K562 (cell line): ENCODE measurements around the gene GGPS1. TPM values are rescaled to one million over a fixed set of nuclear protein-coding genes. Genes with fewer than 3 reads are reported as not detected.

Experiments used
- ATAC-seq: fragments of 200-7000 bp; cut with Tn5 transposase; 3 replicates; pipeline ENCODE4 v1.9.1; 2020; ENCODE audit warnings: moderate library complexity
- BruUV-seq: library from RNA; stranded (reverse); fragments of 400-500 nt; replicated peaks from 2 replicates; lab custom pipeline; 2021; lab: Mats Ljungman, UMichigan
- CTCF ChIA-PET: fragments of 300-600 bp; formaldehyde crosslinking; extraction: SDS; loops from one replicate; lab custom pipeline; 2021; ENCODE audit warnings: low intra/inter-chr PET ratio; lab: Yijun Ruan, JAX
- POLR2A ChIA-PET: fragments of 300-600, 350-650 bp; sonication (Branson Sonifier 250); formaldehyde crosslinking; extraction: SDS; loops from one replicate; lab custom pipeline; 2021; ENCODE audit warnings: antibody characterized with exemption, inconsistent platforms; lab: Yijun Ruan, JAX
- DNase-seq, 4 experiments: peaks; one replicate each; pipeline versions ENCODE4 v3.0.0 to v3.0.0-alpha.2; 2011 to 2018; ENCODE audit warnings: low spot score in 3 of 4, mixed read lengths in 3 of 4; ENCODE audit errors: extremely low read depth in 1 of 4
- FAIRE-seq: peaks from 2 replicates; lab custom pipeline; 2011; peaks lifted over from hg19 to GRCh38; lab: Jason Lieb, UNC
- H2AFZ ChIP-seq: 2 replicates; pipeline ENCODE4 v1.6.0; 2011; ENCODE audit warnings: low read depth, low read length, control low read depth, inconsistent platforms
- H3K27ac ChIP-seq: fragments of 200-600 bp; 3 replicates; pipeline ENCODE4 v1.8.0; 2011; ENCODE audit warnings: low read depth, mild to moderate bottlenecking, control low read depth, inconsistent platforms, low read length, moderate library complexity, mixed read lengths; ENCODE audit errors: extremely low read depth
- H3K27me3 ChIP-seq, 2 experiments: fragments of 300-600 bp in 1 of 2; 2 replicates in 1 of 2; 3 replicates in 1 of 2; pipeline versions ENCODE4 v1.6.0 to v1.8.0; 2011; ENCODE audit warnings: inconsistent platforms in 2 of 2, low read length in 2 of 2, mild to moderate bottlenecking in 1 of 2, mixed read lengths in 1 of 2, moderate library complexity in 1 of 2; ENCODE audit not compliant: control insufficient read depth in 2 of 2, insufficient read depth in 2 of 2
- H3K36me3 ChIP-seq: fragments of 300-600 bp; 3 replicates; pipeline ENCODE4 v1.8.0; 2011; ENCODE audit warnings: mild to moderate bottlenecking, low read length, inconsistent platforms; ENCODE audit not compliant: control insufficient read depth, insufficient read depth
- H3K4me1 ChIP-seq, 2 experiments: fragments of 200-600 bp in 1 of 2; replicated peaks in 1 of 2; 2 replicates in 1 of 2; 3 replicates in 1 of 2; pipeline versions ENCODE4 v1.5.1 to v1.8.0; 2011; ENCODE audit warnings: inconsistent platforms in 2 of 2, low read length in 2 of 2, mild to moderate bottlenecking in 1 of 2, mixed read lengths in 1 of 2, moderate library complexity in 1 of 2; ENCODE audit not compliant: control insufficient read depth in 2 of 2, insufficient read depth in 2 of 2
- H3K4me2 ChIP-seq: 2 replicates; pipeline ENCODE4 v1.6.1; 2011; ENCODE audit warnings: low read length, control low read depth, inconsistent platforms, mixed read lengths; ENCODE audit not compliant: insufficient read depth
- H3K4me3 ChIP-seq: fragments of 200-600 bp; sonication (generic), shearing (Covaris generic); 2 replicates; pipeline ENCODE4 v1.5.1; 2016; ENCODE audit warnings: control low read depth, inconsistent platforms
- H3K79me2 ChIP-seq: fragments of 200-600 bp; 3 replicates; pipeline ENCODE4 v1.8.0; 2011; ENCODE audit warnings: low read length, inconsistent platforms; ENCODE audit not compliant: control insufficient read depth, insufficient read depth
- H3K9ac ChIP-seq, 2 experiments: 2 replicates each; pipeline versions ENCODE4 v1.6.0 to v1.6.1; 2011; ENCODE audit warnings: low read depth in 2 of 2, low read length in 2 of 2, control low read depth in 1 of 2, inconsistent platforms in 1 of 2, mild to moderate bottlenecking in 1 of 2, mixed read lengths in 1 of 2; ENCODE audit not compliant: insufficient read depth in 1 of 2
- H3K9me1 ChIP-seq: one replicate; pipeline ENCODE4 v1.6.0; 2011; ENCODE audit warnings: inconsistent platforms, mild to moderate bottlenecking, low read length, moderate library complexity; ENCODE audit not compliant: control insufficient read depth, insufficient read depth
- H3K9me3 ChIP-seq: replicated peaks from 2 replicates; pipeline ENCODE4 v1.5.1; 2011; ENCODE audit warnings: low read depth, low read length, inconsistent platforms; ENCODE audit not compliant: control insufficient read depth, insufficient read depth
- H4K20me1 ChIP-seq: replicated peaks from 2 replicates; pipeline ENCODE4 v1.6.1; 2011; ENCODE audit warnings: low read length, inconsistent platforms, mixed read lengths; ENCODE audit not compliant: control insufficient read depth, insufficient read depth
- STAT5A ChIP-seq: IDR thresholded peaks from 2 replicates; pipeline ENCODE4 v1.6.1; 2012; ENCODE audit warnings: low read length, inconsistent platforms, borderline replicate concordance
- WHSC1 ChIP-seq: IDR thresholded peaks from one replicate; pipeline ENCODE4 v1.6.1; 2012; ENCODE audit warnings: low read length, control low read depth, inconsistent platforms
- ZNF311 ChIP-seq: fragments of 250-450 bp; sonication (Bioruptor Pico); IDR thresholded peaks from 2 replicates; pipeline ENCODE4 v1.4.0; 2020; ENCODE audit warnings: mild to moderate bottlenecking, moderate library complexity
- WGBS: fragments of 100-300 bp; shearing (Covaris generic); methylation state at CpG from one replicate; pipeline ENCODE4 v1.1.6; 2016; ENCODE audit warnings: low coverage, mixed read lengths; ENCODE audit not compliant: insufficient coverage; ENCODE audit errors: missing lambda C conversion rate; 5-methylcytosine and 5-hydroxymethylcytosine counted together
- in situ Hi-C: fragments of 300-500 bp; cut with MboI; formaldehyde crosslinking; loops from 4 replicates; pipeline ENCODE4 v1.15.0; 2018; ENCODE audit warnings: inconsistent platforms, mixed read lengths
- intact Hi-C: fragments of 100-400 bp; cut with micrococcal nuclease; formaldehyde crosslinking; loops from 2 replicates; pipeline ENCODE4 v1.14.2; 2022
- polyA plus RNA-seq, 8 experiments: library from polyadenylated mRNA; depleted of rRNA in 4 of 8; stranded (reverse) in 5 of 8; unstranded in 3 of 8; fragments of >200 nt; fragmentation: Nextera tagmentation in 2 of 8; fragmentation: Illumina TruSeq in 1 of 8; extraction: Ambion mirVana in 2 of 8; extraction: Trizol in 1 of 8; gene quantifications; 2 replicates each; pipeline versions ENCODE4 v1.2.1 to v1.2.3, GENCODE V29; 2011 to 2014; ENCODE audit warnings: inconsistent platforms in 1 of 8, missing spikeins in 1 of 8
- total RNA-seq, 7 experiments: library from RNA; depleted of rRNA in 6 of 7; stranded (reverse); fragments of >200 nt in 6 of 7; fragmentation: Illumina TruSeq in 2 of 7; extraction: Trizol in 2 of 7; gene quantifications; 2 replicates each; pipeline versions ENCODE4 v1.2.1 to v1.2.3, GENCODE V29; 2011 to 2021; ENCODE audit warnings: low replicate concordance in 1 of 7
- TF ChIP-seq, protein P1 (sequence below): fragments of 450-650 bp; IDR thresholded peaks from 2 replicates; pipeline ENCODE4 v1.6.1; 2016; ENCODE audit warnings: antibody characterized with exemption
- TF ChIP-seq, protein P2 (sequence below): fragments of 200-800 bp; sonication (Bioruptor generic); IDR thresholded peaks from 2 replicates; pipeline ENCODE4 v1.6.1; 2017; ENCODE audit warnings: missing genetic modification characterization, missing compliant biosample characterization
- TF ChIP-seq, protein P3 (sequence below), 3 experiments: fragments of 200-800 bp in 1 of 3; fragments of 250-450 bp in 1 of 3; fragments of 450-650 bp in 1 of 3; sonication (Bioruptor Pico) in 1 of 3; sonication (Bioruptor generic) in 1 of 3; formaldehyde crosslinking in 1 of 3; IDR thresholded peaks; 2 replicates each; pipeline versions ENCODE4 v1.6.1 to v1.8.0; 2016 to 2022; ENCODE audit warnings: mild to moderate bottlenecking in 2 of 3, missing genetic modification characterization in 2 of 3, missing compliant biosample characterization in 1 of 3, moderate library complexity in 1 of 3

The GGPS1 gene
- total and polyA plus RNA-seq, 9 of the 15 experiments (the other 6 are each of a cell fraction or from before 2014, with no cell fraction given): 18.8 to 104 (median 56.3) TPM

DNA sequence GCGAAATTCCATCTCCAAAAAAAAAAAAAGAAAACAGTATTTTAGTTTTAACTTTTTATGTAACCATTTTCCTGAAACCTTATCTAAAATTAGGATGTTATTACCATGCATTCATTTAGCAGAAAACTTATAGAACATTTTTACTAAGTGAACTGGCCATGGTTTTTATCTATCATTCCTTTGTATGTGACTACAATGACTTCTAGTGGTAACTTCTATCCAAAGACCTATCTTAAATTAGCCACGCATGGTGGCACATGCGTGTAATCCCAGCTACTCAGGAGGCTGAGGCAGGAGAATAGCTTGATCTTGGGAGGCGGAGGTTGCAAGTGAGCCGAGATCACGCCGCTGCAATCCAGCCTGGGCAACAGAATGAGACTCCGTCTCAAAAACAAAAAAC, 11.4 kb downstream of the GGPS1 start:
- CTCF ChIA-PET: no interaction called here
- H3K27ac ChIP-seq: no peak overlapping the region
- no peaks in the 10 kb centered on the region for H3K9me3 ChIP-seq
- H3K4me3 ChIP-seq: no peak overlapping the region
- peaks cover 57% of the 10 kb centered on the region for H3K36me3 ChIP-seq
- WGBS: 80% methylated on average over 7 of the region's 8 CpGs
- TF ChIP-seq, protein P1, sequence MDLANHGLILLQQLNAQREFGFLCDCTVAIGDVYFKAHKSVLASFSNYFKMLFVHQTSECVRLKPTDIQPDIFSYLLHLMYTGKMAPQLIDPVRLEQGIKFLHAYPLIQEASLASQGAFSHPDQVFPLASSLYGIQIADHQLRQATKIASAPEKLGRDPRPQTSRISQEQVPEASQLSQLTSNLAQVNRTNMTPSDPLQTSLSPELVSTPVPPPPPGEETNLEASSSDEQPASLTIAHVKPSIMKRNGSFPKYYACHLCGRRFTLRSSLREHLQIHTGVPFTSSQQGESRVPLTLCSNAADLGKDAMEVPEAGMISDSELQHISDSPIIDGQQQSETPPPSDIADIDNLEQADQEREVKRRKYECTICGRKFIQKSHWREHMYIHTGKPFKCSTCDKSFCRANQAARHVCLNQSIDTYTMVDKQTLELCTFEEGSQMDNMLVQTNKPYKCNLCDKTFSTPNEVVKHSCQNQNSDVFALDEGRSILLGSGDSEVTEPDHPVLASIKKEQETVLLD: no peak
- TF ChIP-seq ZNF311 (CRISPR knock-in tag): no peak
- TF ChIP-seq, protein P2, sequence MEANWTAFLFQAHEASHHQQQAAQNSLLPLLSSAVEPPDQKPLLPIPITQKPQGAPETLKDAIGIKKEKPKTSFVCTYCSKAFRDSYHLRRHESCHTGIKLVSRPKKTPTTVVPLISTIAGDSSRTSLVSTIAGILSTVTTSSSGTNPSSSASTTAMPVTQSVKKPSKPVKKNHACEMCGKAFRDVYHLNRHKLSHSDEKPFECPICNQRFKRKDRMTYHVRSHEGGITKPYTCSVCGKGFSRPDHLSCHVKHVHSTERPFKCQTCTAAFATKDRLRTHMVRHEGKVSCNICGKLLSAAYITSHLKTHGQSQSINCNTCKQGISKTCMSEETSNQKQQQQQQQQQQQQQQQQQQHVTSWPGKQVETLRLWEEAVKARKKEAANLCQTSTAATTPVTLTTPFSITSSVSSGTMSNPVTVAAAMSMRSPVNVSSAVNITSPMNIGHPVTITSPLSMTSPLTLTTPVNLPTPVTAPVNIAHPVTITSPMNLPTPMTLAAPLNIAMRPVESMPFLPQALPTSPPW: no peak
- no peak for TF ChIP-seq WHSC1
- TF ChIP-seq STAT5A: no peak
- TF ChIP-seq, protein P3, sequence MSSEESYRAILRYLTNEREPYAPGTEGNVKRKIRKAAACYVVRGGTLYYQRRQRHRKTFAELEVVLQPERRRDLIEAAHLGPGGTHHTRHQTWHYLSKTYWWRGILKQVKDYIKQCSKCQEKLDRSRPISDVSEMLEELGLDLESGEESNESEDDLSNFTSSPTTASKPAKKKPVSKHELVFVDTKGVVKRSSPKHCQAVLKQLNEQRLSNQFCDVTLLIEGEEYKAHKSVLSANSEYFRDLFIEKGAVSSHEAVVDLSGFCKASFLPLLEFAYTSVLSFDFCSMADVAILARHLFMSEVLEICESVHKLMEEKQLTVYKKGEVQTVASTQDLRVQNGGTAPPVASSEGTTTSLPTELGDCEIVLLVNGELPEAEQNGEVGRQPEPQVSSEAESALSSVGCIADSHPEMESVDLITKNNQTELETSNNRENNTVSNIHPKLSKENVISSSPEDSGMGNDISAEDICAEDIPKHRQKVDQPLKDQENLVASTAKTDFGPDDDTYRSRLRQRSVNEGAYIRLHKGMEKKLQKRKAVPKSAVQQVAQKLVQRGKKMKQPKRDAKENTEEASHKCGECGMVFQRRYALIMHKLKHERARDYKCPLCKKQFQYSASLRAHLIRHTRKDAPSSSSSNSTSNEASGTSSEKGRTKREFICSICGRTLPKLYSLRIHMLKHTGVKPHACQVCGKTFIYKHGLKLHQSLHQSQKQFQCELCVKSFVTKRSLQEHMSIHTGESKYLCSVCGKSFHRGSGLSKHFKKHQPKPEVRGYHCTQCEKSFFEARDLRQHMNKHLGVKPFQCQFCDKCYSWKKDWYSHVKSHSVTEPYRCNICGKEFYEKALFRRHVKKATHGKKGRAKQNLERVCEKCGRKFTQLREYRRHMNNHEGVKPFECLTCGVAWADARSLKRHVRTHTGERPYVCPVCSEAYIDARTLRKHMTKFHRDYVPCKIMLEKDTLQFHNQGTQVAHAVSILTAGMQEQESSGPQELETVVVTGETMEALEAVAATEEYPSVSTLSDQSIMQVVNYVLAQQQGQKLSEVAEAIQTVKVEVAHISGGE (CRISPR knock-in tag; IDR thresholded peaks at IDR 0.05): no peak
- H3K9ac ChIP-seq: no peak overlapping the region
- DNase-seq (no peak), ATAC-seq (no peak), FAIRE-seq (no peak)
- in situ Hi-C loops (no loop called here), intact Hi-C loops (no loop called here)
- BruUV-seq: no TSS peak
- H3K4me2 ChIP-seq: no peak overlapping the region
- H3K27me3 ChIP-seq: no peaks in the 10 kb centered on the region
- POLR2A ChIA-PET: interaction anchor here (0.8 kb wide), 1 partner anchor 10 kb away, joined by 3 read pairs; no protein-coding TSS in a partner anchor
- peaks cover 10% of the 10 kb centered on the region for H3K79me2 ChIP-seq
- no peaks in the 10 kb centered on the region for H4K20me1 ChIP-seq
- no peak overlapping the region for H2AFZ ChIP-seq
- no peaks in the 10 kb centered on the region for H3K4me1 ChIP-seq
- H3K9me1 ChIP-seq: no peaks in the 10 kb centered on the region
